ENCODE data around the gene APC2.

APC2 gene

GRCh38 chr19:1449467-1450442, at the start of gene APC2:
Gene APC2, plus strand, starts transcription at chr19:1450121. Its CDS starts 2,881 bp downstream, at chr19:1453002.
- DNase-seq = peak; percentile 87

- peak; percentile 66 for DNase-seq
Measured at GRCh38 chr19:1400281-1401137, 49.4 kb upstream of the APC2 start.

- peak; percentile 70 for DNase-seq
Measured at GRCh38 chr19:1401138-1401888, 48.6 kb upstream of the APC2 start, which contains the start of gene GAMT. Gene GAMT, minus strand, starts transcription at chr19:1401542. Its CDS starts 66 bp downstream, at chr19:1401476.

GRCh38 chr19:1401889-1402217, 48.1 kb upstream of the APC2 start:
- no peak for DNase-seq

GRCh38 chr19:1402411-1403070, 47.4 kb upstream of the APC2 start:
- no peak for DNase-seq

GRCh38 chr19:1406774-1407527, 43.0 kb upstream of the APC2 start:
- peak; percentile 96 for DNase-seq

- DNase-seq = no peak
Measured at GRCh38 chr19:1407528-1408299, 42.2 kb upstream of the APC2 start, which contains the start of gene DAZAP1. Gene DAZAP1, plus strand, starts transcription at chr19:1407586. Its CDS starts 188 bp downstream, at chr19:1407774.

GRCh38 chr19:1408300-1409203, 41.4 kb upstream of the APC2 start:
- DNase-seq = peak; percentile 20

- no peak for DNase-seq
Measured at GRCh38 chr19:1409204-1410005, 40.5 kb upstream of the APC2 start.

- no peak for DNase-seq
Measured at GRCh38 chr19:1410136-1410786, 39.7 kb upstream of the APC2 start.

- no peak for DNase-seq
Measured at GRCh38 chr19:1410789-1411188, 39.1 kb upstream of the APC2 start.

GRCh38 chr19:1411255-1412191, 38.4 kb upstream of the APC2 start:
- peak; percentile 24 for DNase-seq

GRCh38 chr19:1412323-1412923, 37.5 kb upstream of the APC2 start:
- no peak for DNase-seq

GRCh38 chr19:1412995-1413800, 36.7 kb upstream of the APC2 start:
- no peak for DNase-seq
